ENCODE data around the gene LIPC. TPM values are rescaled to one million over a fixed set of nuclear protein-coding genes. Genes with fewer than 3 reads are reported as not detected.

The LIPC gene
- total RNA-seq, 1 experiment from 2014 or later, result not detected

GRCh38 chr15:58407236-58407775 lies 24.5 kb upstream of the LIPC start:
- H3K9me3 Mint-ChIP-seq (ENCODE audit: unreplicated experiment), result no peaks in the 10 kb centered on the region
- ChIA-PET POLR2A (interaction anchor here (1.6 kb wide), 1 partner anchor 148 kb away, joined by 4 read pairs; no protein-coding TSS in a partner anchor), CTCF (no interaction called here)
- no peak for TF ChIP-seq CTCF (IDR thresholded peaks at IDR 0.05; ENCODE audit: unreplicated experiment)
- no peak overlapping the region for H3K27ac Mint-ChIP-seq (ENCODE audit: low read depth, unreplicated experiment)
- no peaks in the 10 kb centered on the region for H3K27me3 Mint-ChIP-seq (ENCODE audit: insufficient read depth, unreplicated experiment)
- no peak for DNase-seq (ENCODE audit: unreplicated experiment)
- H3K36me3 Mint-ChIP-seq (ENCODE audit: insufficient read depth, unreplicated experiment), result no peaks in the 10 kb centered on the region
- intact Hi-C loops (cut with micrococcal nuclease), result no loop called here
- no peak overlapping the region for H3K4me3 Mint-ChIP-seq (ENCODE audit: unreplicated experiment)
- no TSS peak for BruUV-seq (replicated peaks)
- no peaks in the 10 kb centered on the region for H3K4me1 Mint-ChIP-seq (ENCODE audit: insufficient read depth, unreplicated experiment)

- Mint-ChIP-seq H3K9me3 (ENCODE audit: unreplicated experiment) (no peaks in the 10 kb centered on the region), H3K36me3 (ENCODE audit: insufficient read depth, unreplicated experiment) (no peaks in the 10 kb centered on the region), H3K27me3 (ENCODE audit: insufficient read depth, unreplicated experiment) (no peaks in the 10 kb centered on the region), H3K4me3 (ENCODE audit: unreplicated experiment) (no peak overlapping the region), H3K4me1 (ENCODE audit: insufficient read depth, unreplicated experiment) (no peaks in the 10 kb centered on the region), H3K27ac (ENCODE audit: low read depth, unreplicated experiment) (no peak overlapping the region)
- DNase-seq (ENCODE audit: unreplicated experiment), result no peak
- BruUV-seq (replicated peaks), result no TSS peak
- ChIA-PET POLR2A (no interaction called here), CTCF (no interaction called here)
- intact Hi-C loops (cut with micrococcal nuclease), result no loop called here
- no peak for TF ChIP-seq CTCF (IDR thresholded peaks at IDR 0.05; ENCODE audit: unreplicated experiment)
Measured at GRCh38 chr15:58407778-58408177, 24.0 kb upstream of the LIPC start.

- POLR2A ChIA-PET, result no interaction called here
Measured at GRCh38 chr15:58409861-58410260, 21.9 kb upstream of the LIPC start.

GRCh38 chr15:58410353-58410752 lies 21.4 kb upstream of the LIPC start:
- ChIA-PET CTCF (no interaction called here), POLR2A (no interaction called here)
- no peaks in the 10 kb centered on the region for H3K27me3 Mint-ChIP-seq (ENCODE audit: insufficient read depth, unreplicated experiment)
- intact Hi-C loops (cut with micrococcal nuclease), result no loop called here
- no TSS peak for BruUV-seq (replicated peaks)
- H3K27ac Mint-ChIP-seq (ENCODE audit: low read depth, unreplicated experiment), result no peak overlapping the region
- no peaks in the 10 kb centered on the region for H3K9me3 Mint-ChIP-seq (ENCODE audit: unreplicated experiment)
- H3K4me3 Mint-ChIP-seq (ENCODE audit: unreplicated experiment), result no peak overlapping the region
- no peaks in the 10 kb centered on the region for H3K4me1 Mint-ChIP-seq (ENCODE audit: insufficient read depth, unreplicated experiment)
- TF ChIP-seq CTCF (IDR thresholded peaks at IDR 0.05; ENCODE audit: unreplicated experiment), result no peak
- H3K36me3 Mint-ChIP-seq (ENCODE audit: insufficient read depth, unreplicated experiment), result no peaks in the 10 kb centered on the region
- no peak for DNase-seq (ENCODE audit: unreplicated experiment)

More at GRCh38 chr15:58409861-58410260, 21.9 kb upstream of the LIPC start:
- no peaks in the 10 kb centered on the region for H3K27me3 Mint-ChIP-seq (ENCODE audit: insufficient read depth, unreplicated experiment)
- H3K4me3 Mint-ChIP-seq (ENCODE audit: unreplicated experiment), result no peak overlapping the region
- DNase-seq (ENCODE audit: unreplicated experiment), result no peak
- H3K36me3 Mint-ChIP-seq (ENCODE audit: insufficient read depth, unreplicated experiment), result no peaks in the 10 kb centered on the region
- CTCF ChIA-PET, result no interaction called here
- BruUV-seq (replicated peaks), result no TSS peak
- no peaks in the 10 kb centered on the region for H3K4me1 Mint-ChIP-seq (ENCODE audit: insufficient read depth, unreplicated experiment)
- no peaks in the 10 kb centered on the region for H3K9me3 Mint-ChIP-seq (ENCODE audit: unreplicated experiment)
- TF ChIP-seq CTCF (IDR thresholded peaks at IDR 0.05; ENCODE audit: unreplicated experiment), result no peak
- H3K27ac Mint-ChIP-seq (ENCODE audit: low read depth, unreplicated experiment), result no peak overlapping the region
- intact Hi-C loops (cut with micrococcal nuclease), result no loop called here

Measured in MCF 10A (cell line).